Natural killer cell (primary cell): ENCODE data around the gene SEMA3C. TPM values are rescaled to one million over a fixed set of nuclear protein-coding genes. Genes with fewer than 3 reads are reported as not detected.

ENCODE experiments used
- ATAC-seq, 3 donors: fragments of 150-1000 bp in 2 of 3; fragments of 200-7000 bp in 1 of 3; cut with Tn5 transposase; 1 replicate in 1 of 3; 2 replicates in 2 of 3; pipeline ENCODE4 v1.10.0; 2021; ENCODE audit warnings: mild to moderate bottlenecking in 2 of 3, moderate library complexity in 2 of 3
- DNase-seq, 2 donors: peaks; one replicate each; pipeline versions ENCODE4 v3.0.0 to v3.0.0-alpha.2; 2013 to 2021; ENCODE audit warnings: mixed read lengths in 1 of 2
- H3K27ac ChIP-seq: one replicate; pipeline ENCODE4 v1.5.1; 2013; ENCODE audit warnings: mild to moderate bottlenecking, low read length
- H3K27me3 ChIP-seq: one replicate; pipeline ENCODE4 v1.6.1; 2013; ENCODE audit warnings: low read length; ENCODE audit not compliant: control insufficient read depth, insufficient read depth
- H3K36me3 ChIP-seq: one replicate; pipeline ENCODE4 v1.6.1; 2013; ENCODE audit warnings: low read length; ENCODE audit not compliant: control insufficient read depth, insufficient read depth
- H3K4me1 ChIP-seq: one replicate; pipeline ENCODE4 v1.6.1; 2013; ENCODE audit warnings: low read length; ENCODE audit not compliant: control insufficient read depth, insufficient read depth
- H3K4me3 ChIP-seq: one replicate; pipeline ENCODE4 v1.5.1; 2013; ENCODE audit warnings: low read length
- H3K9me3 ChIP-seq: one replicate; pipeline ENCODE4 v1.6.1; 2013; ENCODE audit warnings: low read length; ENCODE audit not compliant: control insufficient read depth, insufficient read depth
- H3K27ac Mint-ChIP-seq, 2 donors: one replicate each; pipeline ENCODE4 v1.8.0; 2022; ENCODE audit warnings: mild to moderate bottlenecking in 2 of 2, mixed read lengths in 2 of 2, moderate library complexity in 1 of 2
- H3K27me3 Mint-ChIP-seq, 2 donors: one replicate each; pipeline ENCODE4 v1.8.0; 2022; ENCODE audit warnings: low read depth in 2 of 2, mixed read lengths in 2 of 2
- H3K36me3 Mint-ChIP-seq: one replicate; pipeline ENCODE4 v1.8.0; 2022; ENCODE audit warnings: mixed read lengths
- H3K4me1 Mint-ChIP-seq, 2 donors: one replicate each; pipeline ENCODE4 v1.8.0; 2022; ENCODE audit warnings: mixed read lengths in 2 of 2
- H3K4me3 Mint-ChIP-seq: one replicate; pipeline ENCODE4 v1.8.0; 2022; ENCODE audit warnings: mild to moderate bottlenecking, moderate library complexity, mixed read lengths
- H3K9me3 Mint-ChIP-seq, 2 donors: one replicate each; pipeline ENCODE4 v1.8.0; 2022; ENCODE audit warnings: mixed read lengths in 2 of 2
- CTCF ChIP-seq: fragments of 200-600 bp; IDR thresholded peaks from one replicate; pipeline ENCODE4 v1.8.0; 2022; ENCODE audit warnings: antibody characterized with exemption
- WGBS: methylation state at CpG from one replicate; pipeline ENCODE4 v1.1.7; 2013; ENCODE audit warnings: missing lambda C conversion rate; ENCODE audit not compliant: insufficient coverage; 5-methylcytosine and 5-hydroxymethylcytosine counted together
- intact Hi-C: fragments of 100-400 bp; cut with micrococcal nuclease; formaldehyde crosslinking; loops from one replicate; pipeline ENCODE4 v1.14.2; 2022
- total RNA-seq, 4 donors: library from RNA; stranded (reverse); fragments of 120-200 nt in 1 of 4; gene quantifications; one replicate each; pipeline versions ENCODE4 v1.2.3 to v1.2.4, GENCODE V29; 2013 to 2022

SEMA3C gene
- total RNA-seq, 3 donors from 2014 or later (not counting 1 experiment from before 2014, with no cell fraction given): 0.41 to 12.2 (median 0.94) TPM

- TF ChIP-seq CTCF: no peak
- H3K4me1 ChIP-seq: no peaks in the 10 kb centered on the region
- H3K27ac ChIP-seq: no peak overlapping the region
- 85% methylated on average over 1 of the region's 2 CpGs for WGBS
- no peaks in the 10 kb centered on the region for H3K9me3 ChIP-seq
- no peak for ATAC-seq
- H3K27me3 ChIP-seq: no peaks in the 10 kb centered on the region
- Mint-ChIP-seq H3K36me3 (no peaks in the 10 kb centered on the region), H3K4me1 (no peaks in the 10 kb centered on the region), H3K27me3 (no peaks in the 10 kb centered on the region), H3K4me3 (no peak overlapping the region), H3K9me3 (peaks cover 4 to 7% of the 10 kb centered on the region in 2 donors), H3K27ac (no peak overlapping the region)
- no peaks in the 10 kb centered on the region for H3K36me3 ChIP-seq
- intact Hi-C loops: loop anchor here (10.0 kb wide), 1 partner anchor 61 kb away; no protein-coding TSS in a partner anchor
- H3K4me3 ChIP-seq: no peak overlapping the region
- no peak for DNase-seq
Observed at GRCh38 chr7:80945976-80946375, 27.1 kb upstream of the SEMA3C start.

- Histone ChIP-seq H3K27ac (no peak overlapping the region), H3K4me1 (no peaks in the 10 kb centered on the region), H3K4me3 (no peak overlapping the region), H3K36me3 (no peaks in the 10 kb centered on the region), H3K9me3 (no peaks in the 10 kb centered on the region), H3K27me3 (no peaks in the 10 kb centered on the region)
- no peaks in the 10 kb centered on the region for H3K27me3 Mint-ChIP-seq
- H3K4me3 Mint-ChIP-seq: no peak overlapping the region
- no peaks in the 10 kb centered on the region for H3K36me3 Mint-ChIP-seq
- intact Hi-C loops: loop anchor here (10.0 kb wide), 1 partner anchor 59 kb away; no protein-coding TSS in a partner anchor
- no peak for TF ChIP-seq CTCF
- no peak for DNase-seq
- 100% methylated on average over 1 of the region's 1 CpG for WGBS
- peaks cover 7 to 11% of the 10 kb centered on the region in 2 donors for H3K9me3 Mint-ChIP-seq
- no peaks in the 10 kb centered on the region for H3K4me1 Mint-ChIP-seq
- ATAC-seq: no peak
- H3K27ac Mint-ChIP-seq: no peak overlapping the region
Observed at GRCh38 chr7:80943342-80943741, 24.5 kb upstream of the SEMA3C start.

GRCh38 chr7:80942261-80943041 is 23.6 kb upstream of the SEMA3C start:
- no peak for DNase-seq
- H3K9me3 Mint-ChIP-seq: peaks cover 6 to 9% of the 10 kb centered on the region in 2 donors
- no peaks in the 10 kb centered on the region for H3K27me3 ChIP-seq
- no peaks in the 10 kb centered on the region for H3K27me3 Mint-ChIP-seq
- H3K4me3 Mint-ChIP-seq: no peak overlapping the region
- no peaks in the 10 kb centered on the region for H3K4me1 ChIP-seq
- no peaks in the 10 kb centered on the region for H3K36me3 Mint-ChIP-seq
- no peaks in the 10 kb centered on the region for H3K36me3 ChIP-seq
- H3K9me3 ChIP-seq: no peaks in the 10 kb centered on the region
- no peak for TF ChIP-seq CTCF
- H3K27ac ChIP-seq: no peak overlapping the region
- 88% methylated on average over 2 of the region's 2 CpGs for WGBS
- intact Hi-C loops: loop anchor here (10.0 kb wide), 1 partner anchor 58 kb away; no protein-coding TSS in a partner anchor
- no peak overlapping the region for H3K27ac Mint-ChIP-seq
- ATAC-seq: no peak
- H3K4me1 Mint-ChIP-seq: no peaks in the 10 kb centered on the region
- no peak overlapping the region for H3K4me3 ChIP-seq
